SIG-M5 treated with dmso at 0.1 percent for 504 hours (cell line): ENCODE measurements around the gene MRPL51.

Experiments used
- DNase-seq: peaks from one replicate; lab custom pipeline; 2025; ENCODE audit not compliant: unreplicated experiment; lab: John Stamatoyannopoulos, UW

The MRPL51 gene

DNA sequence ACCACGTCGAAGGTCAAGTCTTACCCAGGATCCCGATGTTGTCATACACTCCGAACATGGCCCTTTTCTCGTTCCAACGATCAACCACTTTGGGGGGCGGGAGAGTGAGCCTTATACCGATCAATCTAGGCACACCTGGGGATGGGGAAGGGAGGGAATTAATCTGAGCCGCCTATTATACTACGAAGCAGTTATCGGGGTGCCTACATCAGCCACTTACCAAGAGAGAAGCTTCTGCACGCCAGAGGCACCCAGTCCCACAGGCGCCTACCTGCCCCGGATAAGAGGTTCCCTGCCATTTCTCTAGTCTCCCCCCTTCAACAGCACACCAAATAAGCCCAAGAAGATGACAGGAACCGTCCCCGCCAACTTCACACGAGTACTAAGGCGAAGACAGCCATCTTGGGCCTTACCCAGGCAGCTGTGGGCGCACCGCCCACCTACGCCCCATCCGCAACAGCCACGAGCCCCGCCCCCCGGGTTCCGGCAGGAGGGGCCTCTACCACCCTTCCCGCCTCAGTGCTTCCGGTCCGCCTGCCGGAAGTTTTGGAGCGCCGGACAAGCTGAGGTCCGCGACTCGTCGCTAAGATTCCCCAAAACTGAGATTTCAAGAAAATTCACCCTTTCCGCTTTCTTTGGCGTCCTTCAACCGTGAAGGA lies at the start of gene MRPL51:
Gene MRPL51 (minus strand): TSS at position 425 of the 659 bp plus-strand sequence. CDS start 126 bp downstream, at position 299.
- DNase-seq: peak; percentile 95

- DNase-seq: no peak
These were observed 49.3 kb upstream of the MRPL51 start for GRCh38 chr12:6542209-6543009.

GRCh38 chr12:6541371-6542165 lies 48.5 kb upstream of the MRPL51 start:
- DNase-seq: no peak

DNA sequence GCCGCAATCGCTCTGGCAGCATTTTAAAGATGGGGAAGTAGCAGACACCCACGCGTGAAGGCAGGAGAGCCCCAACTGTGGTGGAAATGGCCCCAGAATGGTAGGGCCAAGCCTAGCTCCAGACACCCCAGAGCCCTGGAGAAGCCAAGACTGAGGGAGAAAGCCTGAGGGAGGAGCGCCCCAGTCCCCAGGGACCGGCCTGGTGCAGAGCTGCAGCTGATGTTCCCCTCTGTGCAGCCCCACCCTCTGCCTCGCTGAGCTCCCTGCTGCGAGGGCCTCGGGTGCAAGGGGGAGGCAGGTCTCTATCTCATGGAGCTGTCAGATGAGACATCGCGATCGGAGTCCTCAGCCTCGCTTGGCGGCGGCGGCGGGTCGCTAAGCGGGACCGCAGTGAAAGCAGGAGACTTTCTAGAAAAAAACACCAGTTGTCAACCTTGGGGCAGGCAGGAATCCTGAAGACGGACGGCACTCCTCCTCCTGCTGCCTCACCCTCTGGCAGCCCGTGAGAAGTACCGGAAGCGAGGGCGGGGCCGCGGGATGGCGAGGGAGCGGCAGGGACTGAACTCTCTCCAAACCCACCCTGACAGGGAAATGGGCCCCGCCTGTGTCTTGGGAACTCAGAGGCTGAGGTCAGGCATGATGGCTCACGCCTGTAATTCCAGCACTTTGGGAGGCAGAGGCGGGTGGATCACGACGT lies 47.3 kb upstream of the MRPL51 start:
- peak; percentile 44 for DNase-seq

- no peak for DNase-seq
These were observed 46.7 kb upstream of the MRPL51 start for GRCh38 chr12:6539707-6540134.

- DNase-seq: no peak
These were observed 46.2 kb upstream of the MRPL51 start for GRCh38 chr12:6539314-6539682.

DNA sequence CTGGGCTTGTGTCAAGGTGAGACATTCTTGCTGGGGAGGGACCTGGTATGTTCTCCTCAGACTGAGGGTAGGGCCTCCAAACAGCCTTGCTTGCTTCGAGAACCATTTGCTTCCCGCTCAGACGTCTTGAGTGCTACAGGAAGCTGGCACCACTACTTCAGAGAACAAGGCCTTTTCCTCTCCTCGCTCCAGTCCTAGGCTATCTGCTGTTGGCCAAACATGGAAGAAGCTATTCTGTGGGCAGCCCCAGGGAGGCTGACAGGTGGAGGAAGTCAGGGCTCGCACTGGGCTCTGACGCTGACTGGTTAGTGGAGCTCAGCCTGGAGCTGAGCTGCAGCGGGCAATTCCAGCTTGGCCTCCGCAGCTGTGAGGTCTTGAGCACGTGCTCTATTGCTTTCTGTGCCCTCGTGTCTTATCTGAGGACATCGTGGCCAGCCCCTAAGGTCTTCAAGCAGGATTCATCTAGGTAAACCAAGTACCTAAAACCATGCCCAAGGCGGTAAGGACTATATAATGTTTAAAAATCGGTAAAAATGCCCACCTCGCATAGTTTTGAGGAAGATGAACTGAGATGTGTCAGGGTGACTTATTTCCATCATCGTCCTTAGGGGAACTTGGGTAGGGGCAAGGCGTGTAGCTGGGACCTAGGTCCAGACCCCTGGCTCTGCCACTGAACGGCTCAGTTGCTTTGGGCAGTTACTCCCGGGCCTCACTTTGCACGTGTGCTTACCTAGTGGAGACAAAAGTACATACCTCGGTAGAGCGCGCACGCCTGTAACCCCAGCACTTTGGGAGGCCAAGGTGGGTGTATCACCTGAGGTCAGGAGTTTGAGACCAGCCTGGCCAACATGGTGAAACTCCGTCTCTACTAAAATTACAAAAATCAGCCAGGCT lies 45.6 kb upstream of the MRPL51 start:
- peak; percentile 47 for DNase-seq

DNA sequence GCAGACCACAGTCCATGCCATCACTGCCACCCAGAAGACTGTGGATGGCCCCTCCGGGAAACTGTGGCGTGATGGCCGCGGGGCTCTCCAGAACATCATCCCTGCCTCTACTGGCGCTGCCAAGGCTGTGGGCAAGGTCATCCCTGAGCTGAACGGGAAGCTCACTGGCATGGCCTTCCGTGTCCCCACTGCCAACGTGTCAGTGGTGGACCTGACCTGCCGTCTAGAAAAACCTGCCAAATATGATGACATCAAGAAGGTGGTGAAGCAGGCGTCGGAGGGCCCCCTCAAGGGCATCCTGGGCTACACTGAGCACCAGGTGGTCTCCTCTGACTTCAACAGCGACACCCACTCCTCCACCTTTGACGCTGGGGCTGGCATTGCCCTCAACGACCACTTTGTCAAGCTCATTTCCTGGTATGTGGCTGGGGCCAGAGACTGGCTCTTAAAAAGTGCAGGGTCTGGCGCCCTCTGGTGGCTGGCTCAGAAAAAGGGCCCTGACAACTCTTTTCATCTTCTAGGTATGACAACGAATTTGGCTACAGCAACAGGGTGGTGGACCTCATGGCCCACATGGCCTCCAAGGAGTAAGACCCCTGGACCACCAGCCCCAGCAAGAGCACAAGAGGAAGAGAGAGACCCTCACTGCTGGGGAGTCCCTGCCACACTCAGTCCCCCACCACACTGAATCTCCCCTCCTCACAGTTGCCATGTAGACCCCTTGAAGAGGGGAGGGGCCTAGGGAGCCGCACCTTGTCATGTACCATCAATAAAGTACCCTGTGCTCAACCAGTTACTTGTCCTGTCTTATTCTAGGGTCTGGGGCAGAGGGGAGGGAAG lies 44.7 kb upstream of the MRPL51 start:
- peak; percentile 83 for DNase-seq

GRCh38 chr12:6536894-6537579 lies 44.0 kb upstream of the MRPL51 start:
- no peak for DNase-seq

DNA sequence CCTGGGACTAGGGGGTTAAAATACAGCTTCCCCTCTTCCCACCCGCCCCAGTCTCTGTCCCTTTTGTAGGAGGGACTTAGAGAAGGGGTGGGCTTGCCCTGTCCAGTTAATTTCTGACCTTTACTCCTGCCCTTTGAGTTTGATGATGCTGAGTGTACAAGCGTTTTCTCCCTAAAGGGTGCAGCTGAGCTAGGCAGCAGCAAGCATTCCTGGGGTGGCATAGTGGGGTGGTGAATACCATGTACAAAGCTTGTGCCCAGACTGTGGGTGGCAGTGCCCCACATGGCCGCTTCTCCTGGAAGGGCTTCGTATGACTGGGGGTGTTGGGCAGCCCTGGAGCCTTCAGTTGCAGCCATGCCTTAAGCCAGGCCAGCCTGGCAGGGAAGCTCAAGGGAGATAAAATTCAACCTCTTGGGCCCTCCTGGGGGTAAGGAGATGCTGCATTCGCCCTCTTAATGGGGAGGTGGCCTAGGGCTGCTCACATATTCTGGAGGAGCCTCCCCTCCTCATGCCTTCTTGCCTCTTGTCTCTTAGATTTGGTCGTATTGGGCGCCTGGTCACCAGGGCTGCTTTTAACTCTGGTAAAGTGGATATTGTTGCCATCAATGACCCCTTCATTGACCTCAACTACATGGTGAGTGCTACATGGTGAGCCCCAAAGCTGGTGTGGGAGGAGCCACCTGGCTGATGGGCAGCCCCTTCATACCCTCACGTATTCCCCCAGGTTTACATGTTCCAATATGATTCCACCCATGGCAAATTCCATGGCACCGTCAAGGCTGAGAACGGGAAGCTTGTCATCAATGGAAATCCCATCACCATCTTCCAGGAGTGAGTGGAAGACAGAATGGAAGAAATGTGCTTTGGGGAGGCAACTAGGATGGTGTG lies 43.1 kb upstream of the MRPL51 start:
- no peak for DNase-seq

GRCh38 chr12:6535697-6535946 lies 42.6 kb upstream of the MRPL51 start:
- no peak for DNase-seq

GRCh38 chr12:6534945-6535696 lies 42.1 kb upstream of the MRPL51 start:
- peak; percentile 82 for DNase-seq

DNA sequence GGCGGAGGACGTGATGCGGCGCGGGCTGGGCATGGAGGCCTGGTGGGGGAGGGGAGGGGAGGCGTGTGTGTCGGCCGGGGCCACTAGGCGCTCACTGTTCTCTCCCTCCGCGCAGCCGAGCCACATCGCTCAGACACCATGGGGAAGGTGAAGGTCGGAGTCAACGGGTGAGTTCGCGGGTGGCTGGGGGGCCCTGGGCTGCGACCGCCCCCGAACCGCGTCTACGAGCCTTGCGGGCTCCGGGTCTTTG lies 41.6 kb upstream of the MRPL51 start:
- DNase-seq: no peak

DNA sequence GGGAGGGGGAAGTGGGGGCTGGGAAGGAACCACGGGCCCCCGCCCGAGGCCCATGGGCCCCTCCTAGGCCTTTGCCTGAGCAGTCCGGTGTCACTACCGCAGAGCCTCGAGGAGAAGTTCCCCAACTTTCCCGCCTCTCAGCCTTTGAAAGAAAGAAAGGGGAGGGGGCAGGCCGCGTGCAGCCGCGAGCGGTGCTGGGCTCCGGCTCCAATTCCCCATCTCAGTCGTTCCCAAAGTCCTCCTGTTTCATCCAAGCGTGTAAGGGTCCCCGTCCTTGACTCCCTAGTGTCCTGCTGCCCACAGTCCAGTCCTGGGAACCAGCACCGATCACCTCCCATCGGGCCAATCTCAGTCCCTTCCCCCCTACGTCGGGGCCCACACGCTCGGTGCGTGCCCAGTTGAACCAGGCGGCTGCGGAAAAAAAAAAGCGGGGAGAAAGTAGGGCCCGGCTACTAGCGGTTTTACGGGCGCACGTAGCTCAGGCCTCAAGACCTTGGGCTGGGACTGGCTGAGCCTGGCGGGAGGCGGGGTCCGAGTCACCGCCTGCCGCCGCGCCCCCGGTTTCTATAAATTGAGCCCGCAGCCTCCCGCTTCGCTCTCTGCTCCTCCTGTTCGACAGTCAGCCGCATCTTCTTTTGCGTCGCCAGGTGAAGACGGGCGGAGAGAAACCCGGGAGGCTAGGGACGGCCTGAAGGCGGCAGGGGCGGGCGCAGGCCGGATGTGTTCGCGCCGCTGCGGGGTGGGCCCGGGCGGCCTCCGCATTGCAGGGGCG lies 41.0 kb upstream of the MRPL51 start, which contains the start of gene GAPDH:
Gene GAPDH (plus strand): TSS at position 595 of the 772 bp plus-strand sequence. CDS start 316 bp downstream, outside the sequence.
- DNase-seq: peak; percentile 97

GRCh38 chr12:6533653-6533922 lies 40.5 kb upstream of the MRPL51 start:
- no peak for DNase-seq

- peak; percentile 71 for DNase-seq
These were observed 40.0 kb upstream of the MRPL51 start for GRCh38 chr12:6532927-6533652.
